Left renal cortex interstitium (tissue), 4 donors: ENCODE results near the gene PWWP2A. TPM values are rescaled to one million over a fixed set of nuclear protein-coding genes. Genes with fewer than 3 reads are reported as not detected.

Experiments used
- polyA plus RNA-seq, 4 donors: library from polyadenylated mRNA; unstranded; fragments of 120-200 nt; gene quantifications; one replicate each; pipeline ENCODE4 v1.2.1, GENCODE V29; 2013; ENCODE audit not compliant: insufficient read length in 4 of 4

The PWWP2A gene
- polyA plus RNA-seq, 4 donors = 28.5 to 32.9 (median 30.8) TPM

Other genes starting within 250 kb of the PWWP2A start
- 1 to 10 TPM; 2.2 to 3.1 (median 2.5) TPM for gene ADRA1B, start 203.0 kb downstream of the PWWP2A start, polyA plus RNA-seq
- 10 to 100 TPM; 57.6 to 71.8 (median 61.5) TPM for gene TTC1, start 110.3 kb downstream of the PWWP2A start, polyA plus RNA-seq
- not detected for gene FABP6, start 110.1 kb upstream of the PWWP2A start, polyA plus RNA-seq
- gene CCNJL, start 193.1 kb upstream of the PWWP2A start, polyA plus RNA-seq = 1 to 10 TPM; 6.9 to 9.5 (median 8.3) TPM